HEK293 (cell line): ENCODE data around the gene RASGRF2.

Experiments
- CTCF ChIA-PET: fragments of 350-600 bp; formaldehyde crosslinking; extraction: SDS; loops from one replicate; lab custom pipeline; 2021; ENCODE audit warnings: antibody characterized with exemption; lab: Yijun Ruan, JAX
- POLR2A ChIA-PET: fragments of 300-600 bp; formaldehyde crosslinking; extraction: SDS; loops from one replicate; lab custom pipeline; 2020; ENCODE audit warnings: antibody characterized with exemption, inconsistent platforms; lab: Yijun Ruan, JAX
- H3K27ac ChIP-seq: fragments of 200-500 bp; sonication (Bioruptor generic); 2 replicates; pipeline ENCODE4 v1.5.1; 2014; ENCODE audit warnings: low read depth, low read length, control low read depth, inconsistent platforms; ENCODE audit errors: extremely low read depth
- H3K36me3 ChIP-seq, 2 experiments: fragments of 200-500 bp in 1 of 2; sonication (Bioruptor generic) in 1 of 2; 1 replicate in 1 of 2; 2 replicates in 1 of 2; pipeline ENCODE4 v1.5.1; 2014 to 2017; ENCODE audit warnings: inconsistent platforms in 2 of 2, low read length in 2 of 2; ENCODE audit not compliant: control insufficient read depth in 2 of 2, insufficient read depth in 1 of 2
- H3K4me1 ChIP-seq: fragments of 200-500 bp; sonication (Bioruptor generic); 2 replicates; pipeline ENCODE4 v1.5.1; 2014; ENCODE audit warnings: mild to moderate bottlenecking, low read length, inconsistent platforms; ENCODE audit not compliant: control insufficient read depth, insufficient read depth
- H3K4me3 ChIP-seq: 2 replicates; pipeline ENCODE4 v1.5.1; 2011; ENCODE audit warnings: low read depth, mild to moderate bottlenecking, control low read depth, low read length, moderate library complexity
- H3K9me3 ChIP-seq: fragments of 200-500 bp; sonication (Bioruptor generic); 2 replicates; pipeline ENCODE4 v1.5.1; 2014; ENCODE audit warnings: low read depth, low read length, inconsistent platforms; ENCODE audit not compliant: control insufficient read depth, insufficient read depth
- GLIS2 ChIP-seq: fragments of 450-650 bp; formaldehyde crosslinking; IDR thresholded peaks from 2 replicates; pipeline ENCODE4 v1.5.1; 2016; ENCODE audit warnings: missing biosample characterization, missing genetic modification characterization
- IKZF3 ChIP-seq: fragments of 450-650 bp; IDR thresholded peaks from 2 replicates; pipeline ENCODE4 v1.5.0; 2018; ENCODE audit warnings: missing biosample characterization, mild to moderate bottlenecking, missing genetic modification characterization, moderate library complexity
- RBAK ChIP-seq: fragments of 450-650 bp; formaldehyde crosslinking; IDR thresholded peaks from 2 replicates; pipeline ENCODE4 v1.5.1; 2016; ENCODE audit warnings: missing biosample characterization, missing genetic modification characterization
- REPIN1 ChIP-seq: fragments of 450-650 bp; formaldehyde crosslinking; IDR thresholded peaks from 2 replicates; pipeline ENCODE4 v1.5.1; 2017; ENCODE audit warnings: missing biosample characterization, missing genetic modification characterization, low read depth
- SCRT1 ChIP-seq: fragments of 450-650 bp; formaldehyde crosslinking; IDR thresholded peaks from 2 replicates; pipeline ENCODE4 v1.5.1; 2016; ENCODE audit warnings: missing biosample characterization, missing genetic modification characterization, borderline replicate concordance
- ZIC2 ChIP-seq: fragments of 450-650 bp; formaldehyde crosslinking; IDR thresholded peaks from 2 replicates; pipeline ENCODE4 v1.5.1; 2016; ENCODE audit warnings: missing biosample characterization, missing genetic modification characterization
- ZNF138 ChIP-seq: fragments of 450-650 bp; formaldehyde crosslinking; IDR thresholded peaks from 2 replicates; pipeline ENCODE4 v1.5.1; 2016; ENCODE audit warnings: missing biosample characterization, missing genetic modification characterization, borderline replicate concordance
- ZNF2 ChIP-seq: fragments of 450-650 bp; formaldehyde crosslinking; IDR thresholded peaks from 2 replicates; pipeline ENCODE4 v1.5.1; 2016; ENCODE audit warnings: missing biosample characterization, missing genetic modification characterization
- ZNF248 ChIP-seq: fragments of 450-650 bp; formaldehyde crosslinking; IDR thresholded peaks from 2 replicates; pipeline ENCODE4 v1.5.1; 2017; ENCODE audit warnings: missing biosample characterization, missing genetic modification characterization
- ZNF354C ChIP-seq: fragments of 450-650 bp; formaldehyde crosslinking; IDR thresholded peaks from 2 replicates; pipeline ENCODE4 v1.5.1; 2016; ENCODE audit warnings: missing biosample characterization, missing genetic modification characterization, low read depth, borderline replicate concordance
- ZNF391 ChIP-seq: fragments of 450-650 bp; formaldehyde crosslinking; IDR thresholded peaks from 2 replicates; pipeline ENCODE4 v1.5.1; 2016; ENCODE audit warnings: low read depth, missing biosample characterization, missing genetic modification characterization, borderline replicate concordance
- ZNF423 ChIP-seq: fragments of 450-650 bp; formaldehyde crosslinking; IDR thresholded peaks from 2 replicates; pipeline ENCODE4 v1.5.1; 2016; ENCODE audit warnings: missing biosample characterization, missing genetic modification characterization
- ZNF510 ChIP-seq: fragments of 450-650 bp; formaldehyde crosslinking; IDR thresholded peaks from 2 replicates; pipeline ENCODE4 v1.5.1; 2018; ENCODE audit warnings: mild to moderate bottlenecking, missing genetic modification characterization, missing biosample characterization; ENCODE audit not compliant: insufficient replicate concordance
- ZNF658 ChIP-seq: fragments of 450-650 bp; formaldehyde crosslinking; IDR thresholded peaks from 2 replicates; pipeline ENCODE4; 2016; ENCODE audit warnings: missing biosample characterization, missing genetic modification characterization
- ZNF707 ChIP-seq: fragments of 450-650 bp; formaldehyde crosslinking; IDR thresholded peaks from 2 replicates; pipeline ENCODE4 v1.5.1; 2016; ENCODE audit warnings: missing biosample characterization, missing genetic modification characterization
- ZNF777 ChIP-seq: fragments of 450-650 bp; formaldehyde crosslinking; IDR thresholded peaks from 2 replicates; pipeline ENCODE4 v1.5.1; 2017; ENCODE audit warnings: missing biosample characterization, missing genetic modification characterization, borderline replicate concordance
- ZSCAN23 ChIP-seq: fragments of 450-650 bp; formaldehyde crosslinking; IDR thresholded peaks from 2 replicates; pipeline ENCODE4 v1.5.1; 2016; ENCODE audit warnings: missing biosample characterization, missing genetic modification characterization
- TF ChIP-seq, protein P1 (sequence below): fragments of 450-650 bp; formaldehyde crosslinking; IDR thresholded peaks from 2 replicates; pipeline ENCODE4 v1.5.1; 2016; ENCODE audit warnings: missing biosample characterization, missing genetic modification characterization
- TF ChIP-seq, protein P2 (sequence below): fragments of 450-650 bp; formaldehyde crosslinking; IDR thresholded peaks from 2 replicates; pipeline ENCODE4 v1.5.1; 2016; ENCODE audit warnings: missing biosample characterization, missing genetic modification characterization
- TF ChIP-seq, protein P3 (sequence below): fragments of 450-650 bp; formaldehyde crosslinking; IDR thresholded peaks from 2 replicates; pipeline ENCODE4 v1.5.1; 2016; ENCODE audit warnings: missing biosample characterization, missing genetic modification characterization

The RASGRF2 gene

DNA sequence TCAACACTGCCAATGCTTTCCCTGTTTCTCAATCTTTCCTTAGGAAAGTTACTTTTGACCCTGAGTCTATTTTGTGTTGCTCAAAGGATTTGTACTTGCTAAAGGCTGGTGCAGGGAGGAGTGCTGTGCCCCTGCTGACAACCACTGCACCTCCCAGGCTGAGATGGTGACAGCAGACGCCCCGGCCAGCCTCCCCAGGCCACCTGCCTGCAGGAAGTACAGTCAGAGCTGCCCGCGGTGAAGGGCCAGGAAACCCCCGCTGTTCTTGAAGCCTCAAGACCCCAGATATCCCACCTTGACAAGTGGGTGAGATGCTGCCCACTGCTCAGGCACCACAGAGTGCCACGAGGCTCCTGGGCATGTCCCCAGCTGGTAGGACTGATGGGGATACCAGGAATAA, 228.8 kb downstream of the RASGRF2 start:
- ChIA-PET POLR2A (no interaction called here), CTCF (interaction anchor here (0.6 to 1.6 kb wide), 3 partner anchors 11 to 23 kb away, joined by 3 to 7 read pairs (median 5); no protein-coding TSS in a partner anchor)

DNA sequence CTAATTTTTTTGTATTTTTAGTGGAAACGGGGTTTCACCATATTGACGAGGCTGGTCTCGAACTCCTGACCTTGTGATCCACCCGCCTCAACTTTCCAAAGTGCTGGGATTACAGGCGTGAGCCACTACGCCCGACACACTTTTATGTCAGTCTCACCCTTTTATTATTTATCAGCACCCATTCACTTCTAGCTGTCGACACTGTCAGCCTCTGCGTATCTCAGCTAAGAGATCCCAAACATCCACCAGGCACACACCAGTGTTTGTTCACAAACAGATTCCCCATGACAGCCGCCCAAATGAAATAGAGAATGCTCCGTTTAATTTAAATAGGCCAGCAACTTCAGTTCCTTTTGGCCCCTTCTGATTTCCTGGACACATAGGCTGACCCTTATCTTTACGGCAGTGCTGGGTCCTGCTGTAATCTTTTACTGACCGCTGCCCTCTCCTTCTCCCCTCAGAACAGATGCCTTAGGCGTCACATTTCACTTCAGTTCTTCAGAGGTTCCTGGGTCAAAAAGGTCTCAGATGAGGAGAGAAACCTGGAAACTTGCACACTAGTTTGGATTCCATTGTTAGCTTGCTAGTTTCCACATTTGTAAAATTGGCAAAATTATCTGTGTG, 229.8 kb downstream of the RASGRF2 start:
- no peaks in the 10 kb centered on the region for H3K4me1 ChIP-seq
- TF ChIP-seq, protein P1, sequence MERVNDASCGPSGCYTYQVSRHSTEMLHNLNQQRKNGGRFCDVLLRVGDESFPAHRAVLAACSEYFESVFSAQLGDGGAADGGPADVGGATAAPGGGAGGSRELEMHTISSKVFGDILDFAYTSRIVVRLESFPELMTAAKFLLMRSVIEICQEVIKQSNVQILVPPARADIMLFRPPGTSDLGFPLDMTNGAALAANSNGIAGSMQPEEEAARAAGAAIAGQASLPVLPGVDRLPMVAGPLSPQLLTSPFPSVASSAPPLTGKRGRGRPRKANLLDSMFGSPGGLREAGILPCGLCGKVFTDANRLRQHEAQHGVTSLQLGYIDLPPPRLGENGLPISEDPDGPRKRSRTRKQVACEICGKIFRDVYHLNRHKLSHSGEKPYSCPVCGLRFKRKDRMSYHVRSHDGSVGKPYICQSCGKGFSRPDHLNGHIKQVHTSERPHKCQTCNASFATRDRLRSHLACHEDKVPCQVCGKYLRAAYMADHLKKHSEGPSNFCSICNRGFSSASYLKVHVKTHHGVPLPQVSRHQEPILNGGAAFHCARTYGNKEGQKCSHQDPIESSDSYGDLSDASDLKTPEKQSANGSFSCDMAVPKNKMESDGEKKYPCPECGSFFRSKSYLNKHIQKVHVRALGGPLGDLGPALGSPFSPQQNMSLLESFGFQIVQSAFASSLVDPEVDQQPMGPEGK (tag by site-specific recombination) = no peak
- no peak for TF ChIP-seq ZNF510 (tag by site-specific recombination)
- no peak for TF ChIP-seq REPIN1
- TF ChIP-seq, protein P2, sequence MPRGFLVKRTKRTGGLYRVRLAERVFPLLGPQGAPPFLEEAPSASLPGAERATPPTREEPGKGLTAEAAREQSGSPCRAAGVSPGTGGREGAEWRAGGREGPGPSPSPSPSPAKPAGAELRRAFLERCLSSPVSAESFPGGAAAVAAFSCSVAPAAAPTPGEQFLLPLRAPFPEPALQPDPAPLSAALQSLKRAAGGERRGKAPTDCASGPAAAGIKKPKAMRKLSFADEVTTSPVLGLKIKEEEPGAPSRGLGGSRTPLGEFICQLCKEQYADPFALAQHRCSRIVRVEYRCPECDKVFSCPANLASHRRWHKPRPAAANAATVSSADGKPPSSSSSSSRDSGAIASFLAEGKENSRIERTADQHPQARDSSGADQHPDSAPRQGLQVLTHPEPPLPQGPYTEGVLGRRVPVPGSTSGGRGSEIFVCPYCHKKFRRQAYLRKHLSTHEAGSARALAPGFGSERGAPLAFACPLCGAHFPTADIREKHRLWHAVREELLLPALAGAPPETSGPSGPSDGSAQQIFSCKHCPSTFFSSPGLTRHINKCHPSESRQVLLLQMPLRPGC (tag by site-specific recombination) = no peak
- TF ChIP-seq ZNF777 (tag by site-specific recombination) = no peak
- no peak for TF ChIP-seq ZSCAN23 (tag by site-specific recombination)
- TF ChIP-seq ZNF391 (tag by site-specific recombination) = no peak
- no peak for TF ChIP-seq ZNF2 (tag by site-specific recombination)
- no peak for TF ChIP-seq RBAK
- TF ChIP-seq GLIS2 = no peak
- TF ChIP-seq ZNF707 (tag by site-specific recombination) = no peak
- TF ChIP-seq ZNF138 = no peak
- TF ChIP-seq, all 188 proteins: peak for 0
- H3K4me3 ChIP-seq = no peak overlapping the region
- H3K27ac ChIP-seq = no peak overlapping the region
- no peaks in the 10 kb centered on the region for H3K36me3 ChIP-seq
- ChIA-PET POLR2A (no interaction called here), CTCF (interaction anchor here (0.8 to 1.6 kb wide), 3 partner anchors 10 to 1473 kb away, joined by 3 to 7 read pairs (median 4); no protein-coding TSS in a partner anchor)
- no peaks in the 10 kb centered on the region for H3K9me3 ChIP-seq

More for the DNA sequence above, 228.8 kb downstream of the RASGRF2 start:
- no peak overlapping the region for H3K27ac ChIP-seq
- no peak overlapping the region for H3K4me3 ChIP-seq
- TF ChIP-seq ZNF423 (tag by site-specific recombination) (no peak), ZIC2 (peak; percentile 96), IKZF3 (tag by site-specific recombination) (no peak), SCRT1 (tag by site-specific recombination) (no peak), ZNF658 (tag by site-specific recombination) (no peak), ZNF248 (tag by site-specific recombination) (no peak), ZNF354C (no peak)
- TF ChIP-seq, protein P3, sequence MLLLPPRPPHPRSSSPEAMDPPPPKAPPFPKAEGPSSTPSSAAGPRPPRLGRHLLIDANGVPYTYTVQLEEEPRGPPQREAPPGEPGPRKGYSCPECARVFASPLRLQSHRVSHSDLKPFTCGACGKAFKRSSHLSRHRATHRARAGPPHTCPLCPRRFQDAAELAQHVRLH = no peak
- H3K36me3 ChIP-seq = no peaks in the 10 kb centered on the region
- no peaks in the 10 kb centered on the region for H3K4me1 ChIP-seq
- no peaks in the 10 kb centered on the region for H3K9me3 ChIP-seq
